Measurements from ENCODE around the gene PYGL. TPM values are rescaled to one million over a fixed set of nuclear protein-coding genes. Genes with fewer than 3 reads are reported as not detected.
"Not testable (repeated sequence)": the region's sequence is repeated elsewhere in the genome, so short reads cannot be mapped to it uniquely, and the experiment has no call there.

Gene PYGL
- total RNA-seq, 1 experiment from 2014 or later = 32.5 TPM

DNA sequence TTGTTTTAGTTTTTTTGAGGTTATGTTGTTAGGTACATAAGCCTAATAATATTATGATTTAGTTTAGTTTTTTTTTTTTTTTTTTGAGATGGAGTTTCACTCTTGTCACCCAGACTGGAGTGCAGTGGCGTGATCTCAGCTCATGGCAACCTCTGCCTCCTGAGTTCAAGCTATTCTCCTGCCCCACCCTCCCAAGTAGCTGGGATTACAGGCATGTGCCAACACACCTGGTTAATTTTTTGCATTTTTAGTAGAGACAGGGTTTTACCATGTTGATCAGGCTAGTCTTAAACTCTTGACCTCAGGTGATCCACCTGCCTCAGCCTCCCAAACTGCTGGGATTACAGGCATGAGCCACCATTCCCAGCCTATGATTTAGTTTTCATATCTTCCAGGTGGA, 47.3 kb downstream of the PYGL start:
- H3K27ac ChIP-seq; DNase-seq (ENCODE audit: low read depth in 1 of 2, low spot score in 2 of 2); H3K4me3 ChIP-seq: not testable (repeated sequence)

DNA sequence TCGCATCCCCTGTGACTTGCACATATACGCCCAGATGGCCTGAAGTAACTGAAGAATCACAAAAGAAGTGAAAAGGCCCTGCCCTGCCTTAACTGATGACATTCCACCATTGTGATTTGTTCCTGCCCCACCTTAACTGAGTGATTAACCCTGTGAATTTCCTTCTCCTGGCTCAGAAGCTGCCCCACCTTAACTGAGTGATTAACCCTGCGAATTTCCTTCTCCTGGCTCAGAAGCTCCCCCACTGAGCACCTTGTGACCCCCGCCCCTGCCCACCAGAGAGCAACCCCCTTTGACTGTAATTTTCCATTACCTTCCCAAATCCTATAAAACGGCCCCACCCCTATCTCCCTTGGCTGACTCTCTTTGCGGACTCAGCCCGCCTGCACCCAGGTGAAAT, 47.9 kb downstream of the PYGL start:
- not testable (repeated sequence) for H3K27ac ChIP-seq; H3K27me3 ChIP-seq (replicated peaks); DNase-seq (ENCODE audit: low read depth in 1 of 2, low spot score in 2 of 2); H3K36me3 ChIP-seq; H3K4me1 ChIP-seq (replicated peaks); H3K4me3 ChIP-seq; H3K9me3 ChIP-seq (replicated peaks)

More for the DNA sequence above, 47.3 kb downstream of the PYGL start:
- not testable (repeated sequence) for H3K9me3 ChIP-seq (replicated peaks); H3K4me1 ChIP-seq (replicated peaks); H3K36me3 ChIP-seq; H3K27me3 ChIP-seq (replicated peaks)

DNA sequence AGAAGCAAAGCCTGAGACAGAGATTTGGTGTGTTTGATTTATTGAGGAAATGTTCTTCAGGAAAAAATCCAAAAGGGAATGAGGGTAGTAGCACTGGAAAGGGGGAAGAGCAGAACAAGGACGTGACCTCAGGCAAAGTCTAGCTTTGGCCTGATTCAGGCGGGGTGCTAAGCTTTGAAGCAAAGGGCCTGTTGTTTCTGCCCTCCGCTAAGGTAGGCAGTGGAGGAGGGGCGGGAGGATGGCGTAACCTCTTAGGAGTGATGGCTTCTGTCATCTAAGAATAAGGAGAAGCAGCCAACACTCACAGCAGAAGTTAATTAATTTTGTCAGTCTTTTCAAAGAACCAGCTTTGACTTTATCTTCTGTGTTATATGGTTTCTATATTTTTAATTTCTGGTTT, 52.0 kb downstream of the PYGL start:
- H3K4me1 ChIP-seq (replicated peaks) = no peaks in the 10 kb centered on the region

DNA sequence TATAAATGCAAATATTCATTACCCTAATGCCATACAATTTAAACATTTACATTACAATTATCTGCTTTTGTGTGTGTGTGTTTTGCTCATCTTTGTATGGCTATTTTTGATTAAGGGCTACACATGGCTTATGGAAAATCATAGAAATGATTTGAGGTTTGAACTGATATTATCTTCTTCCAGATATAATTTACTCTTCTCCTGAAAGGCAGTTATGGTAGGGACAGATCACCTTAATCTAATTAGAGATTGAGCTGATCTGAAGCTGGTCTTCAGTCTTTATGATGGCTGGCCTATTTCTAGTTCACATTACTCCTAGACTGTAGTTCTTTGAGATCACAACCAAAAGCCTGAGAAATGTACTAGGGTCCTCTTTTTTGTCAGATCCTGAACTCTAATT, 56.8 kb downstream of the PYGL start:
- Histone ChIP-seq H3K27me3 (replicated peaks) (no peaks in the 10 kb centered on the region), H3K4me3 (no peak overlapping the region), H3K4me1 (replicated peaks) (no peaks in the 10 kb centered on the region), H3K27ac (no peak overlapping the region), H3K36me3 (no peaks in the 10 kb centered on the region), H3K9me3 (replicated peaks) (no peaks in the 10 kb centered on the region)
- DNase-seq (ENCODE audit: low read depth in 1 of 2, low spot score in 2 of 2) = no peak

More for the DNA sequence above, 52.0 kb downstream of the PYGL start:
- Histone ChIP-seq H3K27ac (no peak overlapping the region), H3K27me3 (replicated peaks) (no peaks in the 10 kb centered on the region), H3K4me3 (no peak overlapping the region), H3K36me3 (no peaks in the 10 kb centered on the region), H3K9me3 (replicated peaks) (no peaks in the 10 kb centered on the region)
- no peak for DNase-seq (ENCODE audit: low read depth in 1 of 2, low spot score in 2 of 2)

DNA sequence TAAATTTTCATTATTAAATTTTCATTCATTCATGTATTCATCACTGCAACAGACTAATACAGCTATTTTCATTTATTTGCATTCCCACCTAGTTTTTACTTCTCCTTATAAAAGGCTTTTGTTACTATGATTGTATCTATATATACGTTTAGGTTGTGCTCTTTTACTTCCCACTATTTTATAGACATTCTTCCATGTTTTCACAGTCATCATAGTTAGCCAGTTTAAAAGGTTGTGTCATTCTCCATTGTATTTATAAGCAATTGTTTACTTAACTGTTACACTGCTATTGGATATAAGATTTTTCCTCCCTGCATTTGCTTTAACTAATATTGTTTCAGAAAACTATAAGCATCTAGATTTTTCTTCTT, 60.5 kb downstream of the PYGL start:
- Histone ChIP-seq H3K36me3 (no peaks in the 10 kb centered on the region), H3K4me1 (replicated peaks) (no peaks in the 10 kb centered on the region), H3K4me3 (no peak overlapping the region), H3K27me3 (replicated peaks) (no peaks in the 10 kb centered on the region), H3K9me3 (replicated peaks) (no peaks in the 10 kb centered on the region), H3K27ac (no peak overlapping the region)
- no peak for DNase-seq (ENCODE audit: low read depth in 1 of 2, low spot score in 2 of 2)

DNA sequence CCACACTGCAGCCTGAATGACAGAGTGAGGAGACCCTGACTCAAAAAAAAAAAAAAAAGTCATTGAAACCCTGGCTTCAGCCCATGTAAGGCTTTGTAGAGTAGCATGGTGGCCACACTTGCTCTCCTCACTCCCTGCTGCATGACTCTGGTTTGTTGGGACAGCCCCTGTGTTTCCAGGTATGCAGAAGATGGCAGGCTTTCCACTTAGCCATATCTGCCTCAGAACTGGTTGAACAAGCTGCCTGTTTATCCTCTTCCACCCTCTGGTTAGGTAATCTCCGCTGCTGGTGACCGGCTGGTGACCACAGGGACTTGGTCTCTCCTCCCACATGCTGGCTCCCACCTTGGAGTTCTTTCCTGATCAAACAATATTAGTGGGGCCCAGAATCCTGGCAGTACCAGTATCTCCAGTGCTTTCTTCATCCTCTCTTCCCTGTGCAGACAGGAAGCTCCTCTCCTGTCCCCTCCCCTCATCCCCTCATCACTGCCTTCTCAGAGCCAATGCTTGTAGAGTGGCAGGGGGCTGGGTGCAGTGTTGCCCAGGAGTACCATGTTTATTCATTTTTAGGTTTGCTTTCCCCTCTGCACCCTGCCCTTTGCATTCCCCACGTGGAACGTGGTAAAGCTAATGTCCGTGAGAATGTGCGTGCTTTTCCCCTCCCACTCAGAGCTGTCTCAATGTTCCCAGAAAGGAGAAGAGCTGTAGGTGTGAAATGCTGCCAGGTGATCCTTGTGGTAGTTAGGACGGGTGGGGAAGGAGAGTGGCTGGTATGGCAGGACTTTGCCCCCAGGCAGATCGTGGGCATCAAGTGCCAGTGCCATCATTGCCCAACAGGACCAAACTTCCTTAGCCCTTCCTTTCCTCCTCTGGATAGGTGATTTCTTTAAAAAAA, 61.1 kb downstream of the PYGL start:
- no peaks in the 10 kb centered on the region for H3K4me1 ChIP-seq (replicated peaks)
- no peak overlapping the region for H3K4me3 ChIP-seq
- no peaks in the 10 kb centered on the region for H3K9me3 ChIP-seq (replicated peaks)
- no peak overlapping the region for H3K27ac ChIP-seq
- H3K27me3 ChIP-seq (replicated peaks) = 0 out of 2 replicates have a peak, but pooled peaks cover 2% of the 10 kb centered on the region
- no peak for DNase-seq (ENCODE audit: low read depth in 1 of 2, low spot score in 2 of 2)
- H3K36me3 ChIP-seq = no peaks in the 10 kb centered on the region

DNA sequence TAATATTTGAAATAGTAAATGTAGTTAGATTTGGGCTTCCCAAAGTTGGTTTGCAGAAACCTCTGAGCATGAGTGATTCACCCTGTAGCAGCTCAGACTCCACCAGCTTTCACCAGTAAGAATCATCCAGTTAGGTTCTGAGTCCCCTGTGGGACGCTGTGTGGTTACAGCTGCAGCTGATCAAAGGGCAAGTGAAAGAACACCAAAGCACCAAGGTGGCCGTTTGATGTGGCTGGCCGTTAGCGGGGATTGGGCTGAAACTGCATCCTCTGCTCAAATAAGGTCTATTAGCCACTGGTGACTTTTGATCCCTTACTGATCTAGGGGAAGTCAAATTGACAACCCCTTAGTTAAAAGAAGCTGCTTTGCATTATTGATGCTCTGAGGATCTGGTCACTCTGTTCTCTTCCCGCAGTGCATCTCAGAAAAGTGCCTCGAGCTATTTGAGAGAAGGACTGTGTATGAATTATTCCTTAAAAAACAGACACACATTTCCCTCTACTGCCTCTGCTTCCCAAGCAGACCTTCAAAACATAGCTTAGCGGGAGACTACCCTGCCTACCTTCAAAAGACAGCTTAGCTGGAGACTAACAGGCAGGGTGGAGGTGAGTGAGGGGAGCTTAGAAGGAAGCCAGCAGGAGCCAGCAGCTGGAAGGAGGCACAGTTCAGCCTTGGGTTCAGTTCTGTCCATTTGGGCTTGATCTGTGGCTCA, 68.8 kb downstream of the PYGL start:
- no peak overlapping the region for H3K27ac ChIP-seq
- H3K27me3 ChIP-seq (replicated peaks) = peaks cover 2% of the 10 kb centered on the region; the same call in 1 of the 2 replicates
- H3K36me3 ChIP-seq = no peaks in the 10 kb centered on the region
- no peaks in the 10 kb centered on the region for H3K4me1 ChIP-seq (replicated peaks)
- no peak for DNase-seq (ENCODE audit: low read depth in 1 of 2, low spot score in 2 of 2)
- H3K4me3 ChIP-seq = no peak overlapping the region
- H3K9me3 ChIP-seq (replicated peaks) = no peaks in the 10 kb centered on the region

DNA sequence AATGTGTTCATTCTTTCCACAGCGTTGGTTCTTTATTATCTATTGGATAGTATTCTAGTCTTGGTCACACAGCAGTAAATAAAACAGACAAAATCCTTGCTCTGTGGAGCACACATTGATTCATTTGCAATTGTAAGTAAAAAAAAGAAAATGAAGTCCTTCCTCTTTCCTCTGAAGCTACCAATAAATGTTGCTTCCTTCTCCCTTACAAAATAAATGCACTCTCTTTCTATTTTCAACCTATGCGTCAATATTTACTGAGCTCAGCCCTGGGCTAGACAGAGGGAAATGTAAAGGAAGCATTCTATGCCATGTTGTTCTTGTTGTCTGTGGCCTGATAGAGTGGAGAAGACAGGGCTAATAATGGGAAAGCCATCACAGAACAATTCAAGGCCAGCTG, 69.5 kb downstream of the PYGL start:
- Histone ChIP-seq H3K27me3 (replicated peaks) (peaks cover 2% of the 10 kb centered on the region; the same call in 1 of the 2 replicates), H3K4me3 (no peak overlapping the region), H3K27ac (no peak overlapping the region), H3K36me3 (no peaks in the 10 kb centered on the region), H3K9me3 (replicated peaks) (no peaks in the 10 kb centered on the region), H3K4me1 (replicated peaks) (no peaks in the 10 kb centered on the region)
- DNase-seq (ENCODE audit: low read depth in 1 of 2, low spot score in 2 of 2) = no peak

DNA sequence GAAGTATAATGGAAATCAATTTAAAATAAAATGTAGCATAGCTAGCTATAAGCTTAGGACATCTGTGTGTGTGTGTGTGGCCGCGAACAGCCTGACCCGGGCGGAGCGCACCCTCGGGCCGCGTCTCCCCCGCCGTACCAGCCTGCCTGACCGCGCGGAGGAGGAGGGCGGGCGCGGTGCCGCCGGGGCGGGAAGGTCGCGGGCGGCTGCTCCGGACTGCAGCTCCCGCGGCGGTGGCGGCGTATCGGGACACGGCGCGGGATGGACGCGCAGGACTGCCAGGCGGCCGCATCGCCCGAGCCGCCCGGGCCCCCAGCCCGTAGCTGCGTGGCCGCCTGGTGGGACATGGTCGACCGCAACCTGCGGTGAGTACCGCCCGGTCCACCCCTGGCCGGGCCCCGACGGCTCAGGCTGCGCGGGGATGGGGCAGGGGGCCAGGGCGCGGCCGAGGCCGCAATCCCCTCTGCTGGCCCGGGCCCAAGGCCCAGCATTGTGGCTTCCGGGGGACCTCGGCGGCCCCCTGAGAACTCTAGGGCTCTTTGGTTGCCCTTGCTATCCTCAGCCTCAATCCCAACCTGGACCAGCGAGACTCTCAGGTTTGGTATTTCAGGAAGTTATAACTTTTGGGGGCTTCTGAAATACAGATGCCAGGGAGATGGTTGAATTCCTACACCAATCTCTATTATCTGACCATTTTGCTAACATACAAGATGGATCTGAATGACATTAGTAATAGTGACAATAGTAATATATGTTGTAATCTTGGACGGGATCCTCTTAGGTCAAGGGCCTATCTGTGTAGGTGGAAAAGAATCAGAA, 72.2 kb downstream of the PYGL start, which contains the start of gene ABHD12B:
TSS of gene ABHD12B (plus strand) at position 140 of the 819 bp plus-strand sequence. CDS start at position 262, 122 bp downstream.
- Histone ChIP-seq H3K4me1 (replicated peaks) (no peaks in the 10 kb centered on the region), H3K27me3 (replicated peaks) (no peaks in the 10 kb centered on the region; the same call in none of the 2 replicates), H3K9me3 (replicated peaks) (no peaks in the 10 kb centered on the region), H3K36me3 (no peaks in the 10 kb centered on the region), H3K4me3 (no peak within 1 kb of the TSS), H3K27ac (no peak within 1 kb of the TSS)
- no peak for DNase-seq (ENCODE audit: low read depth in 1 of 2, low spot score in 2 of 2)

DNA sequence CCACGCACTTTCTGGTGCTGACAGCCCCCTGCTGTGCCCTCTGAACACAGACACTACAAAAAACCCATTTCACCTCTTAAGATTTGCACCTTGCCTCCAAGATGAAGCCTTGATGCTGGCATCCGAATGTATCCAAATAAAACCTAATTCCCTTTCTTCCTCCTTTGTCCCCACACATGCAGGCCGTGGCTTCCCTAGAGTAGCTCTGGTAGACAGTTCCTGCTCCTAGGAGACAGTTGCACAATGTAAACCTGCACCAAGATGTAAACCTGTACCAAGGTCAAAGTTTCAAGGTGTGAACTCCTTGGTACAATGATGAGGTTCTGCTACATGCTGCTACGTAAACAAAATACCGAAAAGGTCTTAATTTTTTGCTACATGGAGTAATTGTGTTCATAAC, 73.1 kb downstream of the PYGL start:
- no peaks in the 10 kb centered on the region; the same call in none of the 2 replicates for H3K27me3 ChIP-seq (replicated peaks)
- H3K27ac ChIP-seq = no peak overlapping the region
- no peak for DNase-seq (ENCODE audit: low read depth in 1 of 2, low spot score in 2 of 2)
- peaks cover 3% of the 10 kb centered on the region for H3K4me1 ChIP-seq (replicated peaks)
- H3K4me3 ChIP-seq = no peak overlapping the region
- H3K36me3 ChIP-seq = no peaks in the 10 kb centered on the region
- H3K9me3 ChIP-seq (replicated peaks) = no peaks in the 10 kb centered on the region

DNA sequence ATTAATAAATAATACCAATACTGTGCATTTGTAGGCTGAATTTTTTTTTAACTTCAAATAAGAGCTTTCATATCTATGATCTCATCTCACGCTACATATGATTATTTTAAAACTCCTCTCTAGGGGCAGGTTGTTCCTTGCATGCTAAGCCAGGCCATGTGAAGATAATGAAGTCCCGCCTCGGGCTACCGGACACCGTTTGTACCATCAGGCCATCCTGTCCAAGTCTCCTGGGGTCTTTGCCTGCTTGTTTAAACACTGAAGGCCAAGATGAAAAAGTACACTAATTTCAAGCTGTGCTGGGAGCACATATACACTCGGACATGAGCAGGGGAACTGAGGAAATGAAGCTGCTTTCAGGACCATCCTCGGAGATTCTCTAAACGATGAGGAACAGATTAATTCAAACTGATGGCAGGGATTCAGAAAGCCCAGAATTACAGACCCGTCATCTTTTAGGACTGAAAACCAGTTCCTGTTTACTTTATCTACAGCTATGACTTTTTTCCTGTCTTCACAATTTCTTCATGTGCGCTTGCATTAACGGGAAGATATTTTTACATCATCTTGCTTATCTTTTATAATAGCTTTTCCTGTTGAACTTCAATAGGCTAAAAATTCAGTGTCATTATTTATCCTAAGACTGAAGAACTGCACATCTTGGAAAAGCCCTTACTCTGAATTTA, 78.7 kb downstream of the PYGL start:
- no peak overlapping the region for H3K4me3 ChIP-seq
- peaks cover 11% of the 10 kb centered on the region for H3K4me1 ChIP-seq (replicated peaks)
- no peaks in the 10 kb centered on the region for H3K36me3 ChIP-seq
- H3K27ac ChIP-seq = no peak overlapping the region
- no peaks in the 10 kb centered on the region; the same call in 1 of the 2 replicates for H3K27me3 ChIP-seq (replicated peaks)
- no peak for DNase-seq (ENCODE audit: low read depth in 1 of 2, low spot score in 2 of 2)
- no peaks in the 10 kb centered on the region for H3K9me3 ChIP-seq (replicated peaks)

DNA sequence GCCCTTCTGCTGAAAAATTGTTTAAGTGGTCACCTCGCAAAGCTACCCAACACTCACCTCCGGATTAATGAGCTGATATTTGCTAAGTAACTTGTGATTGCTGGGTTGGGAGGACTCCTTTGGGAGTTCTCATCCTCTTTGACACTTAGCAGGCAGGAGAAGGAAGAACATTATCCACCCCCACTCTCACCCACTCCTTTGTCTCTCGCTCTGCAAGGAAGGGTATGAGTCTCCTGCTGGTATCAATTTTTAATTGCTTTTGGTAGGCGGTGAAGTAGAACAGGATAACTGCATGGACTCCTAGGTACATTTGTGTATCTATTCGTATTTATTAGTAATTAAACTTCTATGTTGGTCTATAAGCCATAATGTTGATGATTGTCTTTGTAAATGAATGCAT, 79.3 kb downstream of the PYGL start:
- no peak for DNase-seq (ENCODE audit: low read depth in 1 of 2, low spot score in 2 of 2)
- Histone ChIP-seq H3K4me1 (replicated peaks) (peaks cover 11% of the 10 kb centered on the region), H3K36me3 (no peaks in the 10 kb centered on the region), H3K9me3 (replicated peaks) (no peaks in the 10 kb centered on the region), H3K27me3 (replicated peaks) (no peaks in the 10 kb centered on the region; the same call in 1 of the 2 replicates), H3K27ac (no peak overlapping the region), H3K4me3 (no peak overlapping the region)

DNA sequence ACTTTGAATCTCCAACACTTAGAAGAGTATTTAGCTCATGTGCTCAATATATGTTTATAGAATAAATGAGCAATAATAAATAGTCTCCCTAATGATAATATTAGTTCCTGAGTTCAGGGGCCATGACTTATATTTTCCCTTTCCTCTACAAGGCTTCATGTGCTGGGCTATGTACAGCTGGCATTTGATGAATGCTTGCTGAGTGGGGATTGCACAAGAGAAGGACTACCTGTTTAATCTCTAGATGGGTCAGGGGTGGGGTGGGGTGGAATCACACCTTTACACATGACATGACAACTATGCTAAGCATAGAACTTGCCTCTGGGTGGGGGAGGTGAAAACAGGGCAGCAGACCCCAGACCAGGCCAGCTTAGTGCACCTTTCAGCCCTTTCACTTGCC, 80.0 kb downstream of the PYGL start:
- Histone ChIP-seq H3K36me3 (no peaks in the 10 kb centered on the region), H3K9me3 (replicated peaks) (no peaks in the 10 kb centered on the region), H3K27ac (no peak overlapping the region), H3K4me1 (replicated peaks) (peaks cover 16% of the 10 kb centered on the region), H3K4me3 (no peak overlapping the region), H3K27me3 (replicated peaks) (no peaks in the 10 kb centered on the region; the same call in 1 of the 2 replicates)
- DNase-seq (ENCODE audit: low read depth in 1 of 2, low spot score in 2 of 2) = no peak
